ENCODE measurements around the gene REV3L.

- TF ChIP-seq CTCF (IDR thresholded peaks at IDR 0.05; ENCODE audit: low read length), result no peak
- TF ChIP-seq EZH2 (optimal IDR thresholded peaks at IDR 0.05; ENCODE audit: low read depth, low read length), result no peak
Measured at GRCh38 chr6:111260570-111261298, 222.3 kb downstream of the REV3L start.

All from MM.1S (cell line).